ENCODE data around the gene AGPAT4. TPM values are rescaled to one million over a fixed set of nuclear protein-coding genes. Genes with fewer than 3 reads are reported as not detected.
A peak's percentile ranks its signal among the peaks of the same experiment; 100 is the strongest.

The AGPAT4 gene
- total RNA-seq, 2 donors from 2014 or later: 61.0 to 61.1 TPM

GRCh38 chr6:161295784-161296183 is 21.9 kb upstream of the AGPAT4 start:
- peak overlapping the region; percentile 53 for H3K4me3 ChIP-seq (ENCODE audit: low read length)
- 94% methylated on average over 1 of the region's 1 CpG; no CpG with 5 or more reads in 1 of the 2 experiments for WGBS, 2 experiments (ENCODE audit: insufficient coverage in 1 of 2, insufficient read length in 1 of 2)
- no peak for TF ChIP-seq CTCF (conservative IDR thresholded peaks at IDR 0.05)
- Mint-ChIP-seq H3K9me3 (peaks cover 38% of the 10 kb centered on the region), H3K36me3 (ENCODE audit: low read depth) (peaks cover 3% of the 10 kb centered on the region), H3K4me3 (no peak overlapping the region), H3K27ac (no peak overlapping the region), H3K27me3 (ENCODE audit: insufficient read depth) (peaks cover 9% of the 10 kb centered on the region), H3K4me1 (no peaks in the 10 kb centered on the region)
- H3K4me1 ChIP-seq (ENCODE audit: control insufficient read depth, insufficient read depth, low read length): no peaks in the 10 kb centered on the region
- DNase-seq: no peak
- H3K27ac ChIP-seq (ENCODE audit: low read depth, low read length): no peak overlapping the region
- H3K9ac ChIP-seq (ENCODE audit: extremely low read depth, low read length, poor library complexity, severe bottlenecking): no peak overlapping the region
- H3K9me3 ChIP-seq (ENCODE audit: control insufficient read depth, low read length): peaks cover 52% of the 10 kb centered on the region
- no peaks in the 10 kb centered on the region for H3K27me3 ChIP-seq (ENCODE audit: control insufficient read depth, insufficient read depth, low read length, poor library complexity, severe bottlenecking)
- no peaks in the 10 kb centered on the region for H3K36me3 ChIP-seq (ENCODE audit: control insufficient read depth, insufficient read depth, low read length)

- Histone ChIP-seq H3K9me3 (ENCODE audit: control insufficient read depth, low read length) (peaks cover 30% of the 10 kb centered on the region), H3K27me3 (ENCODE audit: control insufficient read depth, insufficient read depth, low read length, poor library complexity, severe bottlenecking) (no peaks in the 10 kb centered on the region), H3K27ac (ENCODE audit: low read depth, low read length) (no peak overlapping the region), H3K4me1 (ENCODE audit: control insufficient read depth, insufficient read depth, low read length) (no peaks in the 10 kb centered on the region), H3K9ac (ENCODE audit: extremely low read depth, low read length, poor library complexity, severe bottlenecking) (no peak overlapping the region), H3K36me3 (ENCODE audit: control insufficient read depth, insufficient read depth, low read length) (no peaks in the 10 kb centered on the region), H3K4me3 (ENCODE audit: low read length) (no peak overlapping the region)
- Mint-ChIP-seq H3K4me1 (no peaks in the 10 kb centered on the region), H3K27ac (no peak overlapping the region), H3K36me3 (ENCODE audit: low read depth) (no peaks in the 10 kb centered on the region), H3K27me3 (ENCODE audit: insufficient read depth) (no peaks in the 10 kb centered on the region), H3K4me3 (no peak overlapping the region), H3K9me3 (peaks cover 26% of the 10 kb centered on the region)
- no peak for DNase-seq
- WGBS, 2 experiments (ENCODE audit: insufficient coverage in 1 of 2, insufficient read length in 1 of 2): 85 to 90% methylated on average over 6 to 10 of the region's 10 CpGs
- no peak for TF ChIP-seq CTCF (conservative IDR thresholded peaks at IDR 0.05)
Measured at GRCh38 chr6:161292650-161293281, 18.9 kb upstream of the AGPAT4 start.

- Mint-ChIP-seq H3K4me3 (no peak overlapping the region), H3K9me3 (peaks cover 24% of the 10 kb centered on the region), H3K36me3 (ENCODE audit: low read depth) (no peaks in the 10 kb centered on the region), H3K27ac (no peak overlapping the region), H3K27me3 (ENCODE audit: insufficient read depth) (no peaks in the 10 kb centered on the region), H3K4me1 (peaks cover under 1% of the 10 kb centered on the region)
- no peak overlapping the region for H3K27ac ChIP-seq (ENCODE audit: low read depth, low read length)
- DNase-seq: no peak
- no peak overlapping the region for H3K4me3 ChIP-seq (ENCODE audit: low read length)
- WGBS, 2 experiments (ENCODE audit: insufficient coverage in 1 of 2, insufficient read length in 1 of 2): 58 to 62% methylated on average over 3 to 6 of the region's 6 CpGs
- TF ChIP-seq CTCF (conservative IDR thresholded peaks at IDR 0.05): no peak
- no peaks in the 10 kb centered on the region for H3K36me3 ChIP-seq (ENCODE audit: control insufficient read depth, insufficient read depth, low read length)
- H3K27me3 ChIP-seq (ENCODE audit: control insufficient read depth, insufficient read depth, low read length, poor library complexity, severe bottlenecking): no peaks in the 10 kb centered on the region
- H3K9me3 ChIP-seq (ENCODE audit: control insufficient read depth, low read length): peaks cover 26% of the 10 kb centered on the region
- no peaks in the 10 kb centered on the region for H3K4me1 ChIP-seq (ENCODE audit: control insufficient read depth, insufficient read depth, low read length)
- H3K9ac ChIP-seq (ENCODE audit: extremely low read depth, low read length, poor library complexity, severe bottlenecking): no peak overlapping the region
Measured at GRCh38 chr6:161292145-161292544, 18.3 kb upstream of the AGPAT4 start.
